Neuron (in vitro differentiated cells): ENCODE measurements around the gene LYRM1.
"Not testable (repeated sequence)": the region's sequence is repeated elsewhere in the genome, so short reads cannot be mapped to it uniquely, and the experiment has no call there.

Experiments
- H2AFZ ChIP-seq: one replicate; pipeline ENCODE4 v1.6.1; 2013; ENCODE audit warnings: low read depth, mild to moderate bottlenecking, inconsistent platforms, low read length, moderate library complexity
- H3K27me3 ChIP-seq: one replicate; pipeline ENCODE4 v1.6.1; 2013; ENCODE audit warnings: low read length; ENCODE audit not compliant: insufficient read depth
- H3K36me3 ChIP-seq: one replicate; pipeline ENCODE4 v1.6.1; 2013; ENCODE audit warnings: low read length; ENCODE audit not compliant: insufficient read depth
- H3K4me1 ChIP-seq: one replicate; pipeline ENCODE4 v1.6.1; 2013; ENCODE audit warnings: low read length; ENCODE audit not compliant: insufficient read depth
- H3K4me3 ChIP-seq: 2 replicates; pipeline ENCODE4 v1.5.1; 2013; ENCODE audit warnings: mild to moderate bottlenecking, low read length, moderate library complexity
- H3K9me3 ChIP-seq: one replicate; pipeline ENCODE4 v1.6.1; 2013; ENCODE audit warnings: low read length

The LYRM1 gene

DNA sequence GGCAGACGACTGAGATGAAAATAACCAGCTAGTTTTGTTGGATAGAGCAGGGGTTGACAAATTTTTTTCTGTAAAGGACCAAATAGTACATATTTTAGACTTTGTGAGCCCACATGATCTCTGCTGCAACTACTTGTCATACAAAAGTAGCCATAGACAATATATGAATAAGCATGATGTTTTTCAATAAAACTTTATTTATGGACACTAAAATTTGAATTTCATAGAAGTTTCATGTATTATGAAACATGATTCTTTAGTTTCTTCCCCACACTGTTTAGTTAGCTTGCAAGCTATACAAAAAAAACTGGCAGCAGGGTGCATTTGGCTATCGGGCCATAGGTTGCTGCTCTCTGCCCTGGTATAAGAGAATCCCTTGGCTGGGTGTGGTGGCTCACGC, 56.6 kb downstream of the LYRM1 start:
- no peaks in the 10 kb centered on the region for H3K36me3 ChIP-seq
- H3K4me3 ChIP-seq = no peak overlapping the region
- H3K9me3 ChIP-seq = no peaks in the 10 kb centered on the region

DNA sequence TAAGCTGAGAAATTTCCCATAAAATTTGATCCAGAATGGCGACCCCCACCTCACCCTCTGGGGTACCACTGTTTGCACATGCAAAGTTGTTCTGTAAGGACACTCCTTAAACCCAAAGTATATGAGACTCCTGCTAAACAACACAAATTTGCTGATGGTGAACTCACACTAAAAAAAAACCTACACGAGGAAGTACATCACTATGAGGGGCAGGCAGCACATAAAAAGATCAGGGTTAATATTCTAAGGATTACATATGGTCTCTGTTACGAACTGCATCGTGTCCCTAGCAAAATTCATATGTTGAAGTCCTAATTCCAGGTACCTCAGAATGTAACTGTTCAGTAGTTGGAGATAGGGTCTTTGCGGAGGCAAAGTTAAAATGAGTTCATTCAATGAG, 60.3 kb downstream of the LYRM1 start:
- H3K36me3 ChIP-seq = no peaks in the 10 kb centered on the region
- H3K9me3 ChIP-seq = no peaks in the 10 kb centered on the region
- no peaks in the 10 kb centered on the region for H3K27me3 ChIP-seq
- no peaks in the 10 kb centered on the region for H3K4me1 ChIP-seq
- H2AFZ ChIP-seq = no peak overlapping the region
- H3K4me3 ChIP-seq = no peak overlapping the region

More for the DNA sequence above, 56.6 kb downstream of the LYRM1 start:
- H3K27me3 ChIP-seq = no peaks in the 10 kb centered on the region
- H3K4me1 ChIP-seq = no peaks in the 10 kb centered on the region
- H2AFZ ChIP-seq = no peak overlapping the region

DNA sequence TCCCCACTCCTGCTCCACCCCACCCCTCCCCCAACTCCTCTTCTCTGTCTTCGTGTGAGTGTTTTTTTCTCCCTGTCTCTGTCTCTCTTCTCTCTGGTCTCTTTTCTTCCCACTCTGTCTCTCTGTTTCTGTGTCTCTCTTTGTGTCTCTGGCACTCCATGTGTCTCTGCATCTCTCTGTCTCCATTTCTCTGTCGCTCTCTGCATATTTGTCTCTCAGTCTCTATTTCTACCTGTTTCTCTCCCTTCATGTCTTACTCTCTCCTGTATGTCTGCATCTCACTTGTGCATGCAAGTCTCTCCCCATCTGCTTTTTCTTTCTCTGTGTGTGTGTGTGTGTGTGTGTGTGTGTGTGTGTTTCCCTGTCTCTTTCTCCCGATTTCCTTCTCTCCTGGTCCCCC, 68.2 kb downstream of the LYRM1 start:
- no peaks in the 10 kb centered on the region for H3K4me1 ChIP-seq
- H3K4me3 ChIP-seq = no peak overlapping the region
- H3K27me3 ChIP-seq = no peaks in the 10 kb centered on the region
- no peak overlapping the region for H2AFZ ChIP-seq
- H3K9me3 ChIP-seq = no peaks in the 10 kb centered on the region
- H3K36me3 ChIP-seq = no peaks in the 10 kb centered on the region

DNA sequence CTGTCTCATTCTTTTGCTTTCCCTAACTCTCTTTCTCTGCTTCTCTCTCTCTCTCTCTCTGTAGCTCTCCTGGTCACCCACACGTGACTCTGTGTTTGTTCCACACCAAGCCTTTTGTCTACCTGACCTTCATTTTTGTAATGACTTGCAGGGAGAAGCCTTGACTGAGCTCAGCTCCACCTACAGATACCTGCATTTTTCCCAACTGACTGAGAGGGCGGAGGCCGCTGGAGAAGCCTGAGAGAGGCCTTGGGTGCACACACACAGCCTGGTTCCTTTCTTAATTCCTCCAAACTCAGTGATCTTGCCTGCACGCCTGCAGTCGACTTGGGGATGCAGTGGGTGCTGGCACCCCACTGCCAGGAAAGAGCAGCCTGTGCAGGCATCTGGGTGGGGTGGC, 68.8 kb downstream of the LYRM1 start:
- Histone ChIP-seq H3K27me3 (no peaks in the 10 kb centered on the region), H3K36me3 (no peaks in the 10 kb centered on the region), H3K4me1 (no peaks in the 10 kb centered on the region), H3K9me3 (no peaks in the 10 kb centered on the region), H2AFZ (no peak overlapping the region), H3K4me3 (no peak overlapping the region)

DNA sequence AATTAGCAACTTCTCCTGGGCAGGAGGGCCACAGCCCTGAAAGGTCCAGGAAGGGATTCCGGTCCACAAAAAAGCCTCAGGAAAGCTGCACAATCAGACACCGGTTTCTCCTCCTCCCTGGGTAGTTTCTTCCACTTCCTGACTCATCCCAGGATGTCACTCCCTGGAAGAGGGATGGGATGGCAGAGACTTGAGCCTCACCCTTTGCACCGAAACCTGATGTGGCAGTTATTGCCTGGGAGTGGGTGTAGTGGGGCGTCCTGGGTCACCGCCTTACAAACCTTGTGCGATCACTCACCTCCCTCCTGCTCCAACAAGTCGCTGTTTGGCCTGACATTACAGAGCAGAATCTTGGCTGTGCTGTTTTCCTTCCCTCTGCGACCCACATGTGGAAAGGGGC, 70.8 kb downstream of the LYRM1 start:
- no peak overlapping the region for H3K4me3 ChIP-seq

DNA sequence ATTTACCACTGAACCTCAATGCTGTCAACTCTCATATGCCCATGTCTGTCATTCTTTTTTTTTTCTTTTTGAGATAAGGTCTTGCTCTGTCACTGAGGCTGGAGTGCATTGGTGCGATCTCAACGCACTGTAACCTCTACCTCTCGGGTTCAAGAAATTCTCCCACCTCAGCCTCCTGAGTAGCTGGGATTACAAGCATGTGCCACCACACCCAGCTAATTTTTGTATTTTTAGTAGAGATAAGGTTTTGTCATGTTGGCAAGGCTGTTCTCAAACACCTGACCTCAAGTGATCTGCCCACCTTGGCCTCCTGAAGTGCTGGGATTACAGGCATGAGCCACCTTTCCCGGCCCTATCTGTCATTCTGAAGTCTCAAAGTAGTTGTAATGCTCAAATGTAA, 72.6 kb downstream of the LYRM1 start:
- not testable (repeated sequence) for H3K36me3 ChIP-seq

More for the DNA sequence above, 70.8 kb downstream of the LYRM1 start:
- Histone ChIP-seq H3K4me1 (no peaks in the 10 kb centered on the region), H2AFZ (no peak overlapping the region), H3K36me3 (no peaks in the 10 kb centered on the region), H3K9me3 (no peaks in the 10 kb centered on the region), H3K27me3 (no peaks in the 10 kb centered on the region)

More for the DNA sequence above, 72.6 kb downstream of the LYRM1 start:
- not testable (repeated sequence) for H3K9me3 ChIP-seq, H3K4me3 ChIP-seq, H3K27me3 ChIP-seq, H2AFZ ChIP-seq, H3K4me1 ChIP-seq
